GM21360 (cell line): Measurements from ENCODE around the gene APOM.

Source experiments
- ATAC-seq: cut with Tn5 transposase; IDR thresholded peaks from one replicate; pipeline ENCODE4 v1.9.1; 2021; ENCODE audit warnings: mild to moderate bottlenecking, moderate library complexity; ENCODE audit not compliant: unreplicated experiment

The APOM gene

DNA sequence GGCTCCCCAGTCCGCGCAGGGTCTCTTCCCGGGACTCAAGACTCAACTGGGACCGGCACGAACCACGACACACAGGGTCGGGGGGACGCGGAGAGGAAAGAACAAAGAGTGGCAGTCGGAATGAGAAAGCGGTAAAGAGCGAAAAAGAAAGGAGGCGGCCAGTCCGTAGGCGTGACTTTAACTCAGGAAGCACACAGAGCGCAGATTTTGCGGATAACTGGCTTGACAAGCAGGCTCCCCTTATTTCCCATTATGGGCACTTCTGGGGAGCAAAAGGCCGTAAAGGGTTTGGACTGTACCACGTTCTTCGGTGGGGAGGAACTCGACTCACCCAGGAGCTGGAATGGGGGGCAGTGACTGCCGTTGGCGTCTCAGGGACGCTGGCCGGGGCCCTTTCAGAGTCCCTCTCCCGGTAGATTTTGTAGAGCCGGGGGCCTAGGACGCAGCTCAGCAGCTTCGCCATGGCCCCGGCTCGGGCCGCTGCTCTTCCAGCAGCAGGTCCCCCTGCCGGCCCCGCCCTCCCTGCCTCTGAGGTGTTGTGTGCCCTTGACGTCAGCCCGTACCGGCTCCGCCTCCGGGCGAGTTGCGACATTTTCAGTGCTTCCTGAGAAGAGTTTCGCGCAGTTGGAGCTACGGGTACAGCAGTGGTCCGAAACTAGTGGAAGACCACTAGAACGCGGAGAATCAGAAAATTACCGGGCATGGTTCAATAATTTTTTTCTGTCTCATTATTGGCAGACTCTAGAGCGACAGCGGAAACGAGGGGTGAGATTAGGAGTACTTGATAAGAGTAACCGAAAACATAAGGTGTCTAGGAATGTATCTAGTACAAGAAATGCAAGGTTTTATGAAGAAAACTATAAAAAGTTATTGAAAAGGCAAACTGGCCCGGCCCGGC lies 47.4 kb downstream of the APOM start, which contains the start of gene ABHD16A:
TSS of gene ABHD16A (minus strand) at position 506 of the 898 bp plus-strand sequence. CDS start at position 463, 43 bp downstream.
- peak; percentile 71 for ATAC-seq

DNA sequence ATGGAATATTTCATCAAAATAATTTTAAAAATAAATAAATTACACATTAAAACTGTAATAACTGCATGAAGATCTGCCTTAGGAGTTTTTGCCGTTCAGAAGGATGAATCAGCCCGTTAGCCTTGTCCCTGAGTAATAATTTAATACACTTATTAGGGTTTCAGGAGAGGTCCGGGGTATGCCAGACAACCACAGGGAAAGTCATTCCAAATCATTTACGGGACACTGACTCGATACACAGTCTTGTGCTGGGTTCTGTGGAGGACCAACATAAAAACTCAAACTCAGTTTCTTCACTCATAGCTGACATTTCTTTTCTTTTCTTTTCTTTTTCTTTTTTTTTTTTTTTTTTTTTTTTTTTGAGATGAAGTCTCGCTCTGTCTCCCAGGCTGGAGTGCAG lies 50.2 kb downstream of the APOM start:
- no peak for ATAC-seq

GRCh38 chr6:31706599-31706998 lies 50.9 kb downstream of the APOM start, which contains the start of gene LY6G6F:
TSS of gene LY6G6F (plus strand) at chr6:31706866. CDS start at chr6:31706907, 41 bp downstream.
- no peak for ATAC-seq

DNA sequence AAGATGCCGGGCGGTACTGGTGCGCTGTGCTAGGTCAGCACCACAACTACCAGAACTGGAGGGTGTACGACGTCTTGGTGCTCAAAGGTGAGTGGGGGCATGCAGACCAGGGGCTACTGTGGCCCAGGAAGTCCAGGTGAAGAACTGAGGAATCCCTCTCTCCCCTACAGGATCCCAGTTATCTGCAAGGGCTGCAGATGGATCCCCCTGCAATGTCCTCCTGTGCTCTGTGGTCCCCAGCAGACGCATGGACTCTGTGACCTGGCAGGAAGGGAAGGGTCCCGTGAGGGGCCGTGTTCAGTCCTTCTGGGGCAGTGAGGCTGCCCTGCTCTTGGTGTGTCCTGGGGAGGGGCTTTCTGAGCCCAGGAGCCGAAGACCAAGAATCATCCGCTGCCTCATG lies 52.0 kb downstream of the APOM start:
- no peak for ATAC-seq
